ENCODE data around the gene ATP1A4. TPM values are rescaled to one million over a fixed set of nuclear protein-coding genes. Genes with fewer than 3 reads are reported as not detected.

Gene ATP1A4
- total RNA-seq, 4 donors from 2014 or later = 0.57 TPM; not detected in 3

GRCh38 chr1:160131803-160132565 is 19.4 kb upstream of the ATP1A4 start:
- TF ChIP-seq CTCF (IDR thresholded peaks at IDR 0.05) (no peak), POLR2A (IDR thresholded peaks at IDR 0.05) (no peak)
- no peaks in the 10 kb centered on the region for H3K9me3 ChIP-seq

GRCh38 chr1:160133990-160134770 is 17.2 kb upstream of the ATP1A4 start:
- no peak overlapping the region for H3K4me3 ChIP-seq
- no peak for DNase-seq
- TF ChIP-seq CTCF (IDR thresholded peaks at IDR 0.05) (no peak), POLR2A (IDR thresholded peaks at IDR 0.05) (no peak)
- H3K36me3 ChIP-seq = peaks cover 0 to 1% (median 0%) of the 10 kb centered on the region in 3 donors
- no peaks in the 10 kb centered on the region for H3K27me3 ChIP-seq
- H3K4me1 ChIP-seq = no peaks in the 10 kb centered on the region
- H3K27ac ChIP-seq = no peak overlapping the region
- H3K9me3 ChIP-seq = no peaks in the 10 kb centered on the region

More at GRCh38 chr1:160131803-160132565, 19.4 kb upstream of the ATP1A4 start:
- DNase-seq = no peak
- no peaks in the 10 kb centered on the region for H3K4me1 ChIP-seq
- no peaks in the 10 kb centered on the region for H3K27me3 ChIP-seq
- peak overlapping the region in 1 of 4 donors; percentile 14 for H3K27ac ChIP-seq
- H3K36me3 ChIP-seq = peaks cover 0 to 6% (median 0%) of the 10 kb centered on the region in 3 donors
- H3K4me3 ChIP-seq = no peak overlapping the region

- Histone ChIP-seq H3K9me3 (no peaks in the 10 kb centered on the region), H3K27ac (no peak overlapping the region), H3K36me3 (no peaks in the 10 kb centered on the region), H3K27me3 (no peaks in the 10 kb centered on the region), H3K4me3 (no peak overlapping the region), H3K4me1 (no peaks in the 10 kb centered on the region)
- DNase-seq = no peak
- no peak for TF ChIP-seq POLR2A (IDR thresholded peaks at IDR 0.05)
- no peak for TF ChIP-seq CTCF (IDR thresholded peaks at IDR 0.05)
Measured at GRCh38 chr1:160134791-160135572, 16.4 kb upstream of the ATP1A4 start.

GRCh38 chr1:160136121-160136925 is 15.1 kb upstream of the ATP1A4 start:
- no peak for DNase-seq
- H3K4me1 ChIP-seq = no peaks in the 10 kb centered on the region
- no peaks in the 10 kb centered on the region for H3K27me3 ChIP-seq
- no peak overlapping the region for H3K4me3 ChIP-seq
- TF ChIP-seq POLR2A (IDR thresholded peaks at IDR 0.05) = no peak
- no peak for TF ChIP-seq CTCF (IDR thresholded peaks at IDR 0.05)
- H3K9me3 ChIP-seq = no peaks in the 10 kb centered on the region
- no peaks in the 10 kb centered on the region for H3K36me3 ChIP-seq
- H3K27ac ChIP-seq = no peak overlapping the region

- no peaks in the 10 kb centered on the region for H3K9me3 ChIP-seq
- TF ChIP-seq CTCF (IDR thresholded peaks at IDR 0.05) (no peak), POLR2A (IDR thresholded peaks at IDR 0.05) (no peak)
Measured at GRCh38 chr1:160136926-160137200, 14.5 kb upstream of the ATP1A4 start.

More at GRCh38 chr1:160136926-160137200, 14.5 kb upstream of the ATP1A4 start:
- Histone ChIP-seq H3K4me1 (no peaks in the 10 kb centered on the region), H3K27me3 (no peaks in the 10 kb centered on the region), H3K36me3 (no peaks in the 10 kb centered on the region), H3K4me3 (no peak overlapping the region), H3K27ac (no peak overlapping the region)
- no peak for DNase-seq
